HG03442 (cell line): ENCODE results near the gene OR4F15.
"Not testable (repeated sequence)": the region's sequence is repeated elsewhere in the genome, so short reads cannot be mapped to it uniquely, and the experiment has no call there.

ENCODE experiments used
- ATAC-seq: cut with Tn5 transposase; IDR thresholded peaks from one replicate; pipeline ENCODE4 v1.9.1; 2021; ENCODE audit warnings: mild to moderate bottlenecking, moderate library complexity; ENCODE audit not compliant: unreplicated experiment

OR4F15 gene

GRCh38 chr15:101811902-101812301 lies at the start of gene OR4F15:
OR4F15 (plus strand) TSS chr15:101812202; CDS start chr15:101818187, 5,985 bp downstream.
- ATAC-seq: no peak

GRCh38 chr15:101764669-101765339 lies 47.2 kb upstream of the OR4F15 start:
- not testable (repeated sequence) for ATAC-seq

GRCh38 chr15:101765340-101765671 lies 46.7 kb upstream of the OR4F15 start:
- not testable (repeated sequence) for ATAC-seq

- no peak for ATAC-seq
Measured at GRCh38 chr15:101765772-101766456, 46.1 kb upstream of the OR4F15 start.

GRCh38 chr15:101767083-101767640 lies 44.8 kb upstream of the OR4F15 start:
- not testable (repeated sequence) for ATAC-seq

- ATAC-seq: no peak
Measured at GRCh38 chr15:101772921-101773320, 39.1 kb upstream of the OR4F15 start.

- no peak for ATAC-seq
Measured at GRCh38 chr15:101773496-101774100, 38.4 kb upstream of the OR4F15 start.

GRCh38 chr15:101775136-101775535 lies 36.9 kb upstream of the OR4F15 start:
- no peak for ATAC-seq

- ATAC-seq: not testable (repeated sequence)
Measured at GRCh38 chr15:101778576-101778975, 33.4 kb upstream of the OR4F15 start.

- ATAC-seq: not testable (repeated sequence)
Measured at GRCh38 chr15:101780225-101780624, 31.8 kb upstream of the OR4F15 start.

GRCh38 chr15:101781928-101782327 lies 30.1 kb upstream of the OR4F15 start:
- no peak for ATAC-seq

GRCh38 chr15:101784644-101785043 lies 27.4 kb upstream of the OR4F15 start:
- no peak for ATAC-seq

GRCh38 chr15:101786422-101786821 lies 25.6 kb upstream of the OR4F15 start:
- ATAC-seq: peak; percentile 50

GRCh38 chr15:101788001-101788400 lies 24.0 kb upstream of the OR4F15 start:
- ATAC-seq: not testable (repeated sequence)

GRCh38 chr15:101788503-101789269 lies 23.3 kb upstream of the OR4F15 start:
- ATAC-seq: not testable (repeated sequence)

- not testable (repeated sequence) for ATAC-seq
Measured at GRCh38 chr15:101790748-101791147, 21.3 kb upstream of the OR4F15 start.

- ATAC-seq: not testable (repeated sequence)
Measured at GRCh38 chr15:101793981-101794380, 18.0 kb upstream of the OR4F15 start.

GRCh38 chr15:101795455-101795854 lies 16.5 kb upstream of the OR4F15 start:
- ATAC-seq: no peak

- ATAC-seq: no peak
Measured at GRCh38 chr15:101799665-101800064, 12.3 kb upstream of the OR4F15 start.

- ATAC-seq: no peak
Measured at GRCh38 chr15:101801048-101801447, 11.0 kb upstream of the OR4F15 start.

GRCh38 chr15:101803209-101803608 lies 8.8 kb upstream of the OR4F15 start, which contains the start of gene OR4F6:
OR4F6 (plus strand) TSS chr15:101803509; CDS start chr15:101805720, 2,211 bp downstream.
- ATAC-seq: no peak
